CD4-positive, alpha-beta T cell treated with Interleukin-6 at 100 ng/mL for 8 hours (primary cell): ENCODE measurements around the gene ZNF831.

Source experiments
- DNase-seq: peaks from one replicate; pipeline ENCODE4 v3.0.0-alpha.2; 2020; ENCODE audit warnings: mixed read lengths, low spot score

ZNF831 gene

DNA sequence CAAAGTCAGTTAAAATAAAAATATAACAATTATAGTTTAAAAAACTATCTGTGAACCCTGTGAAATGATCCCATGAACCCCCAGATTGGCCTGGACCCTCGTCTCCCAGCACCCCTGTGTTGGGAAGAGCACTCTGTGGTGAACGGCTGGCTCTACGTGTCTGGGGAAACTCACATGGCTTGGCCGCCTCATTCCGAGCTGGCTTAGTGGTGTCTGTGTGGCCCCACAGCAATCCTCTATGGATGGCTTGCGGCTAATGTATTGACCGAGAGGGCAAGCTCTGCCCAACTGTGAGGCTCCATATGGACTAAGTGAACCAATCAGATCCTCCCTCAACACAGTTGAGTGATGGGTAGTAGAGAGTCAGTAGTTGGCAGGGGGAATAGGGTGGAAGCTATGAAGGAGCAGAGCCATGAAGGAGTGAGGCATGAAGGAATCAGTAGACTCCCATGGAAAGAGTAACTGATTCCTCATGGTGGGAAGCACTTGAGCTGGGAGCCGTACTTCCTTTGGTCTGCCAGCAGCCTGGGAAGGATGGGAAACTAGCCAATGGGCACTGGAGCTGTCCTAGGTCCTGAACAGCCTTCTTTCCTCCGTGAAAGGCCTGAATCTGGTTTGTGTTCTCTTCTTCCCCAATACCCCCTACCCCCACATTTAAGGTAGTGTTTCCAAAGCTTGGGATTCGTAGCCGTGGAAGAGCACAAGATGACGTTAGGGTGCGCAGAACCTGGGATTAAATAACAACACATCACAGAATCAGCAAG lies 21.6 kb upstream of the ZNF831 start:
- DNase-seq = no peak

DNA sequence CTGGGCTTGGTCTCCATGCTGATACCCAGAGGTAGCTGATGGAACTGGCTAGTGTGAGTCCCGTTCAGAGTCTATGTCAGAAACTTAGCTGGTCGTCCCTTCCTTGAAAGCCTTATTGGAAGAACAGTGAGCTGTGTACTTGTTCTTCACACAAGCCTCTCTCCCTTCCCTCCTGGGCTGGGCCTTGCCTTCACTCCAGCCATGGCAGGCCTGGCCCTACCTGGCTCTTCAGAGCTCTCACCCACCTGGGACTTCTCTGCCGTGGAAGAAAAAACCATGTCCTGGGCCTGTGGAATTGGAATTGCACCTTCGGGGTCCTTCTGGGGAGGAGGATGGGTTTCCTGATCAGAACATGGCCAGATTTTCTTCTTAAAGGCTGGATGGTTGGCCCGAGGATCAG lies 20.3 kb upstream of the ZNF831 start:
- DNase-seq = no peak

- DNase-seq = peak; percentile 64
Measured at GRCh38 chr20:59144179-59144830, 19.3 kb upstream of the ZNF831 start.

- no peak for DNase-seq
Measured at GRCh38 chr20:59144831-59145196, 18.8 kb upstream of the ZNF831 start.

DNA sequence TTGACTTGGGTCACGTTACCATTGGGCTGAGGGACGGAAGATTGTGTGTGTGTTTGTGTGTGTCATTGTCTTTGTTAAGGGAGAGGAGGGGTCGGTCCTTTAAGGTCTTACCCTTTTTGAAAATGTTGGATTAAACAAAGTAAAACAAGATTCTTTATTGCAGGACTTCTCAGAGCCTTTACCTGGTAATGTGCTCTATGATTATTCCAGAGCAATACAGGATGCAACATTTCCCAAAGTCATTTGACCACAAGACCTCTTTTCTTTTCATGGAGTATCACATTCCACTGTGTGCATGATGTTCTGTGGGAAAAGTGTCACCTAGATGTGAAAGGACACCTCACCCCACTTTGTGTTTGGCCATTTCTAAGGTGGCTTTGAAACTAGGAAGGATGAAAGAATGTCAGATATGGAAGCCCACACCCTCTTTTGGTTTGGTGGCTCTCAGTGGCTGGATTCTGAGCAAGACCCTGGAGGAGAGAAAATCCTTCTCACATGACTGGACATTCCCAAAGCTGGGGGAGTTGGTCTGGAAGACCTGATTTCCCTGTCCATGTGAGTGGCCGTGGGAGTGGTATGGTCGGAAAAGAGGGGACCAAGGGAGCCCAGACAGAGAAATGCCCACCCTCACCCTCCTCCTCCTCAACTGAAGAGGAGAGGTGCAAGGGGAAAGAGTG lies 18.2 kb upstream of the ZNF831 start:
- no peak for DNase-seq

DNA sequence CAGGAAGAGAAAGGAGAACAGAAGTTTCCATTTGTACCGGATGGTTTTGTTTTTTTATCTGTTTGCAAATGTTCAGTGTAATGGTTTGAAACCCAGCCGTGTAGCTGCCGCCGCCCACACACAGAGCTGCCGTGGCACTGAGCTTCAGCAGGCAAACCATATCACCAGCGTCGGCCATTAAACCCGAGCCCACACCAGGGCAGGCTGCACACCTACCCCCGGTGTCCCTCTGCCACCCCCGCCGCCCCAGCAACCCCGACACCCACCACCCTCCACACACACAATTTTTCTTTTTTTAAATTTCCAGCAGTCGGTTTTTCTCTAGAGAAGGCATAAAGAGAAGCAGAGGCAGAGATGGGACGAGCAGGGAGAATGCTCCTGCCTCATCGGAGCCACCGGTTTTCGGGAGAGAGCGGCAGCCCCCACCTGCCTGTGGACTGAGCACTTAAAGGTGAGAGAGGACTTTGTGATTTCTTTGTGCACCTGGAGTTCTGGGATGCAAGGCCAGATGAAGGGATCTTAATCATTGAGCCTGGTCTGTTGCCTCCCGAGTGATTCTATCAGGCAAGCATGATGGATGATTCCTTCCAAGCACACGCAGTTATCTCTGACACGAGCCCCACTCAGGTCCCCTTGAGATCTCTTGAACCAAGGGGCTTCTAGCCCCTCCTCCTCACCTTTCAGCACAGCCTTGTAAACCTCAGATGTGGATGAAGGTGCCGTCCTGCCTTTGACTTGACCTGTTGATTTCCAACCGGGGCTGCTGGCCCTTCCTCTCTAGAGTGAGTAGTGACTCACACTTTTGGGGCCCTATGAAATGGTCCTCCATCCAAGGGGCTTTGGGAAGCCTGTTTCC lies 17.5 kb upstream of the ZNF831 start:
- DNase-seq = peak; percentile 65

DNA sequence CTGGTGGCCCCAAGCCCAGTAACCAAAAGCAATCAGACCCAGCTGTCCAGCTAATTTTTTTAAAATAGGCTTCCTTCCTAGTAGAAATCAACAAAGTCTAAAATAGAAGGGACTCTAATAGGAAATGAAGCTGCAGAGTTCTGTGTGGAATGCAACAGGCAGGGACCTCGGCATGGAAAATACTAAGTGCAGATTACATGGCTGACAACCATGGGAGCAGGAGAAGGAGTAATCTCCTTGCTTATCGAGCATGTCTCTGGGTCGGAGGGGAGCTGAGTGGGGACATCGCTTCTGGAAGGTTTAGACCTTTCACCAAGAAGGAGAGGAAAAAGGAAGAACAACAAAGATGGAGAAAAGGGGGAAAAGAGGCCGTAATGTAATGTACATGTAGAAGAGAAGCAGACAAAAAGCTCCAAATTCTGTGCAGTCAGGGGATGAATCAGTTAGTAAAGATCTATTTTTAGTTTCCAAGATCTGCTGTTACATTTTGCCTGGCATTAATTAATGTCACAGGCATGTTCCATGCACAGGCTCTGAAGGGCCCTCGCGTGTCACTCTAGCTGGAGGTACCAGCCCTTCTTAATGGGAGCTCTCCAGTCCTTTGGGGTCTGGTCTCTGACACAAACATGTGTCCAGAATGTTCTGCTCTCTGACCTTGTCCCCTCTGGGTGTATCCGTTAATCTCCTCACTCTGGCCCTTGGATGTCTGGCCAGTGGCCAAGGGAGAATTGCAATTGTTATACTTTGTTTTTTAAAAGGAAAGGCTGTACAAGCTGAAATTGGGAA lies 16.6 kb upstream of the ZNF831 start:
- DNase-seq = no peak

DNA sequence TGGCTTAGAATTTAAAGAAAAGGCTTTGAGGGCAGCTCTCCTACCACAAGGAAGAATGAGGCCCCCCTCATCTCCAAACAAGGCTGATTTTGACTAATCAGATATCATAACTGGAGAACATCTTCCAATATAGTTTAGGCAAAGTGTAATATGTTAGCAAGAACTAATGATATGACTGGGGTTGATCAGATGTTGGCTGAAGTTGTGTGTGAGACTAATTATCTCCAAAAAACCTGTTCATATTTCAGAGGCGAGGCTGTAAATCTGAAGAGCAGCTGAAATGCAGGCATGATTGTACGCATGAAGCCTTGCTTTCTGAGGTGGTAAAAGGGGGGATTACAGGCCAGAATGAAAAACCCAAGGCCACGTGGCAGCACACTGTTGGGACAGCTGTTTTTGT lies 16.0 kb upstream of the ZNF831 start:
- no peak for DNase-seq

DNA sequence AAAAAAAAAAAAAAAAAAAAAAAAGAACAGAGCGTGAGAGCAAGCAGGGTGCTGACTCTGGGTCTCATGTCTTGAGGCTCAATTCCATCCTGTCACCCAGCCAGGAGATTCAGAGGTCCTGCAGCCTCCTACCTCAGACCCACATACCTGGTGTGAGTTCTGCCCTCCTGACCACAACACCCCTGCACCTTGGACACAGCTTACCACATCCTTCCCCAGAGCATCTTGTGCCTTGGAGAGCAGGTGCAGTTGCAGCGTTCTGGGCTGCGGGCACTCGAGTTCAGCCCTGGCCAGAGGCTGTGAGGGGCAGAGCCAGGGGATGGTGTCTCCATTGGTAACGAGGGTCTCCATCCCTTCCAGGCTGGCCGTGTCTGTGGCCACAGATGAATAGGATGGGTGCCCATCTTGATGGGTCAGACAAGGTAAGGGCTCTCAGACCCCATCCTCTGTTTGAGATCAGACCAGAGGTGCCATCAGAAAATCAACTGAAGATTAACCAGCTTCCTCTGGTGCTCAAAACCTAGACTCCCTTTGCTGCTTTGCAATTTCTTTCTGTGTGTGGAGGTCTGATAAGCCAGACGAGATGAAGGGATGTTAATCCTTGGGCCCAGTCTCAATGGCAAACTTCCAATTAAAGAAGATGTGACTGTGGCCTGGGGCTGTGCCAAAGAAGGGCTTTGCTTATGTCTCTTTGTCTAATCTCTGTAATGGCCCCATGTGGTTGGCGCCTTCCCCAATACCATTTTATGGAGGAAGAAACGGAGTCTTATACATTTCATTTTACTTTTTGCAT lies 14.7 kb upstream of the ZNF831 start:
- no peak for DNase-seq

DNA sequence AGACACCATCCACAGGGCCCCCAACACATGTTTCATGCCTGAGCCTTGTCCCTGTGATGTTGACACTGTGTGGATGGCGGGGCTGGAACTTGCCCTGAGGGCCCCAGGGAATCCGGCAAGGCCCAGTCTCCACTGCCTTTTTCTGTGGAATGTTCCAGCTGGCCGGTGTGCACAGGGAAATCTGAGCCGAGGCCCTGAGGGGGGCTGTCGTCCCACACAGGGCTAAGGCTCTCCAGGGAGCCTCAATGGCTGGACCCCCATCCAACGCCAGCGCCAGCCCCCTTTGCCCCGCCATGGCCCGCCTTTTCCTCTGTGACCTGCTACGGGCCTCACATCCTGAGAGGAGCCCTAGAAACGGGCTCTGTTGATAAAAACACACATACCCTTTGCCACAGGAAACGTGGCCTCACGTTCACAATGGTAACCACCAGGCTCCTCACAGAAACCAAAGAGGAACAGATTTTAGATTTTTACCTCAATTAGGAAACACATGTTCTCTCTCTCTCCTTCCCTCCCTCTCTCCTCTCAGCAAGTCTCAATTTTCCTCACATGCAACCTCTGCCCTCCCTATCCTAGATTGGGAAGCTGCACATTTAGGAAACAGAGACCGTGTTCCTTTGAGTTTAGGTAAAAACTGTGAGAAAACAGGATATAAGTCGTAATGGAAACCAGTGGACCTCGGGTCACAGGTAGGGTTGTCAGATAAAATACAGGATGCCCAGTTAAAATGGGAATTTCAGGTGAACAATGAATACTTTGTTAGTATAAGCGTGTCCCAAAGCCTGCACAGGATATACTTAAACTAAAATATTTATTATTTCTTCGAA lies 13.7 kb upstream of the ZNF831 start:
- DNase-seq = peak; percentile 85

GRCh38 chr20:59150821-59151251 lies 12.8 kb upstream of the ZNF831 start:
- no peak for DNase-seq

DNA sequence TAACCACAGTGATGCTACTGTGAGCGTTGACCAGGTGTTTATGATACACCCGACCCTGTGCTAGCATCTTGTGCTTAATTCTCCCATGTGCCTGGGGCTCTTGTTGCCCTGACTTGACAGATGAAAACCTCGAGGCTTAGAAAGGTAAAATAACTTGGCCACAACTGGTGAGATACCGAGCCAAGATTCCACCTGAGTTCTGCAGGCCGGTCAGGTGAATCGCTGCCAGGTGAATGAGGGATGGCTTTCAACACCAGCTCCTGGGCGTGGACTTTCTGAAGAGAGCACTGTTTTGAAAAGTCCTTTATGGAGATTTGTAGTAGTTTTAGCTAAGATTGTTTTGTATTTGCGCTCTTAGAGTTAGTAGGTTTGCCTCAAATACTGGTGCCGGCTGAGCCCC lies 12.2 kb upstream of the ZNF831 start:
- no peak for DNase-seq

DNA sequence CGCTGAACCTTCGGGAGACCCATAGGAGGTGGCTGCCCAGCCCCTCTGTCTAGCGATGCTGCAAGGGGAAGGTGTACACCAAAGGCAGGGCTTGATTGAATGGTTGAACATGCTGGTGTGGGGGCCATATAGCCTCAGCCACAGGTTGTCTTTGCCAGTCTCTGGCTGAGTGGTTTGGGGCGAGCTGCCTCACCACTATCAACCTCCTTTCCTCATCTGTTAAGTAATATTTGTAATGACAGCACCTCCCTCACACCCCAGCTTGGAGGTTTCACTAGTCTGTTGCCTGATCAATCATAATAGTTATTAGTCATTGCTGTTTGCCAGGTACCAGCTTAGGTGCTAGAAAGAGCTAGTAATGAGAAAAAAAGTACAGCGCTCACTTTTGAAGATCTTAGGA lies 11.8 kb upstream of the ZNF831 start:
- peak; percentile 31 for DNase-seq

GRCh38 chr20:59152559-59153354 lies 10.9 kb upstream of the ZNF831 start:
- no peak for DNase-seq

- no peak for DNase-seq
Measured at GRCh38 chr20:59153355-59153681, 10.3 kb upstream of the ZNF831 start.

GRCh38 chr20:59153832-59154231 lies 9.8 kb upstream of the ZNF831 start:
- no peak for DNase-seq

- DNase-seq = no peak
Measured at GRCh38 chr20:59154317-59155013, 9.2 kb upstream of the ZNF831 start.

DNA sequence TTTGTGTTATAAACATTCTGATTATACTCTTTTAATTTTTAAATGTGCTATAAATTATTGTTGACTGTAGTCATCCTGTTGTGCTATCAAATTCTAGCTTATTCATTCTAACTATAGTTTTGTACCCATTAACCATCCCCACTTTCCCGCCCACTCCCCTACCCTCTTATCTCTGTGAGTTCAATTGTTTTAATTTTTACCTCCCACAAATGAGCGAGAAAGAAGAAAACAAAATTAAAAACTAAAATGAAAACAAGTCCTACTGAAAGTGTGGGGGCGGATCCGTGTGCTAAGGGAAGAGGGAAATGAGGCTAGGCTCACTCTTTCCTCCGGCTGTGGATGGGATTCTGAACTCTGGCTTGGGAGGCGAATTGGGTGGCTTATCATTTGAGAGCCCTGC lies 6.6 kb upstream of the ZNF831 start:
- DNase-seq = no peak
